ENCODE results near the gene TTC34. TPM values are rescaled to one million over a fixed set of nuclear protein-coding genes. Genes with fewer than 3 reads are reported as not detected.
"Not testable (repeated sequence)": the region's sequence is repeated elsewhere in the genome, so short reads cannot be mapped to it uniquely, and the experiment has no call there.

The TTC34 gene
- total RNA-seq, 1 experiment from 2014 or later, result 0.92 TPM

- WGBS (ENCODE audit: extremely low coverage, insufficient read length, low lambda C conversion rate), result no CpG with 5 or more reads among the region's 16 CpGs
Observed at GRCh38 chr1:2655598-2656434, 145.7 kb downstream of the TTC34 start.

DNA sequence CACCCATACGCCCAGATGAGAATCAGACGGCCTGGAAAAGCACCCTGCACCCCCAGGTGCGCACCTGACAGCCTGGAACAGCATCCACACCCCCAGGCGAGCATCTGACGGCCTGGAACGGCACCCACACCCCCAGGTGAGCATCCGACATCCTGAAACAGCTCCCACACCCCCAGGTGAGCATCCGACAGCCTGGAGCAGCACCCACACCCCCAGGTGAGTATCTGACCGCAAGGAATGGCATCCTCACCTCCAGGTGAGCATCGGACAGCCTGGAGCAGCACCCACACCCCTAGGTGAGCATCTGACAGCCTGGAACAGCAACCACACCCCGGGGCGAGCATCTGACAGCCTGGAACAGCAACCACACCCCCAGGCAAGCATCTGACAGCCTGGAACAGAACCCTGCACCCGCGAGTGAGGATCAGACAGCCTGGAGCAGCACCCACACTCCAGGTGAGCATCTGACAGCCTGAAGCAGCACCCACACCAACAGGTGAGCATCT lies 147.0 kb downstream of the TTC34 start:
- not testable (repeated sequence) for DNase-seq; H3K9ac ChIP-seq (ENCODE audit: extremely low read depth, insufficient read length, low read length); H3T11ph ChIP-seq (ENCODE audit: low read length); H2BK15ac ChIP-seq (ENCODE audit: low read depth, low read length); H3K18ac ChIP-seq (ENCODE audit: insufficient read length, low read depth, low read length); H3K79me2 ChIP-seq (ENCODE audit: insufficient read depth, low read length); H3K23me2 ChIP-seq (ENCODE audit: insufficient read length, low read depth, low read length, poor library complexity, severe bottlenecking); H3K27ac Mint-ChIP-seq; H3K4me2 ChIP-seq (ENCODE audit: insufficient read depth, insufficient read length, low read length); H2BK12ac ChIP-seq (ENCODE audit: insufficient read length, low read depth, low read length); H3K4me1 Mint-ChIP-seq; H3K27me3 ChIP-seq (ENCODE audit: insufficient read depth, low read length); H2AK5ac ChIP-seq (ENCODE audit: insufficient read length, low read length); H4K91ac ChIP-seq (ENCODE audit: insufficient read length, low read depth, low read length); H3K14ac ChIP-seq (ENCODE audit: insufficient read depth, low read length); H3K4me1 ChIP-seq (ENCODE audit: insufficient read depth, low read length); H3K23ac ChIP-seq (ENCODE audit: insufficient read length, low read depth, low read length); H4K20me1 ChIP-seq (ENCODE audit: control insufficient read depth, insufficient read depth, insufficient read length); H2BK5ac ChIP-seq (ENCODE audit: insufficient read length, low read length); H2BK20ac ChIP-seq (ENCODE audit: low read depth, low read length, poor library complexity, severe bottlenecking); H4K8ac ChIP-seq (replicated peaks; ENCODE audit: insufficient read length, low read depth, low read length); H3K56ac ChIP-seq (ENCODE audit: insufficient read length, low read depth, low read length); H2BK120ac ChIP-seq (ENCODE audit: low read depth, low read length, poor library complexity, severe bottlenecking); H4K5ac ChIP-seq (ENCODE audit: insufficient read length, low read depth, low read length); H3K4ac ChIP-seq (ENCODE audit: low read depth, low read length); H3K79me1 ChIP-seq (ENCODE audit: insufficient read depth, low read depth, low read length, poor library complexity, severe bottlenecking); H3K27ac ChIP-seq (ENCODE audit: insufficient read length, low read depth, low read length); H2AFZ ChIP-seq (ENCODE audit: low read length)
- peaks cover 70% of the 10 kb centered on the region for H3K9me3 ChIP-seq (ENCODE audit: control insufficient read depth, low read depth, low read length)
- peaks cover 55 to 61% of the 10 kb centered on the region in 2 experiments for H3K9me3 Mint-ChIP-seq
- peaks cover 35 to 37% (median 37%) of the 10 kb centered on the region in 3 experiments for H3K36me3 Mint-ChIP-seq (ENCODE audit: insufficient read depth in 1 of 3, low read depth in 3 of 3)
- H3K27me3 Mint-ChIP-seq (ENCODE audit: low read depth), result peaks cover 16% of the 10 kb centered on the region
- peak overlapping the region in 1 of 2 experiments; percentile 50; a peak in 3 of 5 replicates for H3K4me3 Mint-ChIP-seq
- WGBS (ENCODE audit: extremely low coverage, insufficient read length, low lambda C conversion rate), result no CpG with 5 or more reads among the region's 14 CpGs

More at GRCh38 chr1:2655598-2656434, 145.7 kb downstream of the TTC34 start:
- not testable (repeated sequence) for H3K27ac ChIP-seq (ENCODE audit: insufficient read length, low read depth, low read length); H3K23ac ChIP-seq (ENCODE audit: insufficient read length, low read depth, low read length); H3K27me3 ChIP-seq (ENCODE audit: insufficient read depth, low read length); H4K5ac ChIP-seq (ENCODE audit: insufficient read length, low read depth, low read length); H4K20me1 ChIP-seq (ENCODE audit: control insufficient read depth, insufficient read depth, insufficient read length); H4K91ac ChIP-seq (ENCODE audit: insufficient read length, low read depth, low read length); H3K23me2 ChIP-seq (ENCODE audit: insufficient read length, low read depth, low read length, poor library complexity, severe bottlenecking); H3K4me2 ChIP-seq (ENCODE audit: insufficient read depth, insufficient read length, low read length); H2BK5ac ChIP-seq (ENCODE audit: insufficient read length, low read length); H4K8ac ChIP-seq (replicated peaks; ENCODE audit: insufficient read length, low read depth, low read length); H3K56ac ChIP-seq (ENCODE audit: insufficient read length, low read depth, low read length); H3K4me1 Mint-ChIP-seq; H3K9ac ChIP-seq (ENCODE audit: extremely low read depth, insufficient read length, low read length); H3T11ph ChIP-seq (ENCODE audit: low read length); H3K4me3 Mint-ChIP-seq; H3K4ac ChIP-seq (ENCODE audit: low read depth, low read length); H3K79me2 ChIP-seq (ENCODE audit: insufficient read depth, low read length); H2BK15ac ChIP-seq (ENCODE audit: low read depth, low read length); H3K27ac Mint-ChIP-seq; DNase-seq; H2AK5ac ChIP-seq (ENCODE audit: insufficient read length, low read length); H2AFZ ChIP-seq (ENCODE audit: low read length); H3K18ac ChIP-seq (ENCODE audit: insufficient read length, low read depth, low read length); H3K14ac ChIP-seq (ENCODE audit: insufficient read depth, low read length); H3K4me1 ChIP-seq (ENCODE audit: insufficient read depth, low read length); H3K79me1 ChIP-seq (ENCODE audit: insufficient read depth, low read depth, low read length, poor library complexity, severe bottlenecking); H2BK12ac ChIP-seq (ENCODE audit: insufficient read length, low read depth, low read length); H2BK20ac ChIP-seq (ENCODE audit: low read depth, low read length, poor library complexity, severe bottlenecking); H2BK120ac ChIP-seq (ENCODE audit: low read depth, low read length, poor library complexity, severe bottlenecking)
- H3K9me3 Mint-ChIP-seq, result peaks cover 53 to 57% of the 10 kb centered on the region in 2 experiments
- H3K27me3 Mint-ChIP-seq (ENCODE audit: low read depth), result peaks cover 16% of the 10 kb centered on the region
- H3K36me3 Mint-ChIP-seq (ENCODE audit: insufficient read depth in 1 of 3, low read depth in 3 of 3), result peaks cover 35 to 37% (median 37%) of the 10 kb centered on the region in 3 experiments
- H3K9me3 ChIP-seq (ENCODE audit: control insufficient read depth, low read depth, low read length), result peaks cover 61% of the 10 kb centered on the region

Measured in H9 (cell line).